OCI-LY7 (cell line): ENCODE results near the gene ACCSL. TPM values are rescaled to one million over a fixed set of nuclear protein-coding genes. Genes with fewer than 3 reads are reported as not detected.

Experiments used
- BruUV-seq: library from RNA; stranded (reverse); fragments of 400-500 nt; replicated peaks from 2 replicates; lab custom pipeline; 2021; lab: Mats Ljungman, UMichigan
- CTCF ChIA-PET: fragments of 300-600 bp; sonication (Branson Sonifier 250); formaldehyde crosslinking; loops from one replicate; lab custom pipeline; 2022; ENCODE audit warnings: antibody characterized with exemption; ENCODE audit not compliant: unreplicated experiment; lab: Charles Lee
- POLR2A ChIA-PET: fragments of 300-600 bp; sonication (Branson Sonifier 250); formaldehyde crosslinking; loops from one replicate; lab custom pipeline; 2022; ENCODE audit warnings: antibody characterized with exemption; lab: Charles Lee
- DNase-seq: peaks from one replicate; pipeline ENCODE4 v3.0.0-alpha.2; 2015; ENCODE audit warnings: low spot score
- H2AFZ ChIP-seq: fragments of 200-600 bp; sonication (generic), shearing (Covaris generic); 2 replicates; pipeline ENCODE4 v1.6.1; 2014; ENCODE audit warnings: mild to moderate bottlenecking, antibody characterized with exemption, low read length, moderate library complexity
- H3K27ac ChIP-seq: fragments of 200-600 bp; sonication (generic); 2 replicates; pipeline ENCODE4 v1.5.1; 2014; ENCODE audit warnings: mixed run types, low read depth, mild to moderate bottlenecking, moderate library complexity, low read length, inconsistent platforms; ENCODE audit not compliant: poor library complexity, severe bottlenecking
- H3K36me3 ChIP-seq: fragments of 200-600 bp; sonication (generic); 2 replicates; pipeline ENCODE4 v1.6.1; 2014; ENCODE audit warnings: mild to moderate bottlenecking, antibody characterized with exemption, low read length, moderate library complexity, mixed read lengths; ENCODE audit not compliant: insufficient read depth
- H3K4me1 ChIP-seq: fragments of 200-600 bp; sonication (generic); 2 replicates; pipeline ENCODE4 v1.5.1; 2014; ENCODE audit warnings: mild to moderate bottlenecking, low read length; ENCODE audit not compliant: insufficient read depth, poor library complexity, severe bottlenecking
- H3K4me2 ChIP-seq: fragments of 200-600 bp; sonication (generic); 2 replicates; pipeline ENCODE4 v1.6.1; 2014; ENCODE audit warnings: mild to moderate bottlenecking, low read length
- H3K4me3 ChIP-seq: fragments of 200-600 bp; sonication (generic); 2 replicates; pipeline ENCODE4 v1.5.1; 2014; ENCODE audit warnings: mild to moderate bottlenecking, low read depth, low read length; ENCODE audit not compliant: poor library complexity, severe bottlenecking
- H3K79me2 ChIP-seq: fragments of 200-600 bp; sonication (generic); 2 replicates; pipeline ENCODE4 v1.6.1; 2016; ENCODE audit warnings: low read depth, mild to moderate bottlenecking, low read length, moderate library complexity, mixed read lengths; ENCODE audit not compliant: insufficient read depth
- H3K9me2 ChIP-seq: fragments of 200-600 bp; sonication (generic); 2 replicates; pipeline ENCODE4 v1.6.1; 2016; ENCODE audit warnings: mild to moderate bottlenecking, low read length, mixed read lengths; ENCODE audit not compliant: insufficient read depth
- H3K9me3 ChIP-seq: fragments of 200-600 bp; sonication (generic); 2 replicates; pipeline ENCODE4 v1.6.1; 2014; ENCODE audit warnings: mild to moderate bottlenecking, mixed run types, low read length, mixed read lengths
- H4K20me1 ChIP-seq: fragments of 200-600 bp; sonication (generic); 2 replicates; pipeline ENCODE4 v1.6.1; 2014; ENCODE audit warnings: mild to moderate bottlenecking, antibody characterized with exemption, low read length, moderate library complexity, mixed read lengths; ENCODE audit not compliant: insufficient read depth
- EZH2phosphoT487 ChIP-seq: fragments of 200-600 bp; sonication (generic); IDR thresholded peaks from 2 replicates; pipeline ENCODE4 v1.6.1; 2018; ENCODE audit warnings: low read depth, borderline replicate concordance, mild to moderate bottlenecking, mixed run types, antibody characterized with exemption, low read length, moderate library complexity, mixed read lengths
- intact Hi-C: fragments of 100-400 bp; cut with micrococcal nuclease; formaldehyde crosslinking; loops from one replicate; pipeline ENCODE4 v1.10.0; 2022; ENCODE audit not compliant: unreplicated experiment
- total RNA-seq, 2 experiments: library from RNA; depleted of rRNA in 1 of 2; stranded (reverse); fragments of >200 nt in 1 of 2; shearing (Covaris generic) in 1 of 2; gene quantifications; 2 replicates each; pipeline ENCODE4 v1.2.3, GENCODE V29; 2014 to 2022
- TF ChIP-seq, protein P1 (sequence below): fragments of 200-600 bp; sonication (generic); conservative IDR thresholded peaks from 2 replicates; pipeline ENCODE4 v1.5.1; 2014; ENCODE audit warnings: mild to moderate bottlenecking, antibody characterized with exemption, low read length, moderate library complexity, mixed read lengths

The ACCSL gene
- total RNA-seq, 2 experiments from 2014 or later: not detected

DNA sequence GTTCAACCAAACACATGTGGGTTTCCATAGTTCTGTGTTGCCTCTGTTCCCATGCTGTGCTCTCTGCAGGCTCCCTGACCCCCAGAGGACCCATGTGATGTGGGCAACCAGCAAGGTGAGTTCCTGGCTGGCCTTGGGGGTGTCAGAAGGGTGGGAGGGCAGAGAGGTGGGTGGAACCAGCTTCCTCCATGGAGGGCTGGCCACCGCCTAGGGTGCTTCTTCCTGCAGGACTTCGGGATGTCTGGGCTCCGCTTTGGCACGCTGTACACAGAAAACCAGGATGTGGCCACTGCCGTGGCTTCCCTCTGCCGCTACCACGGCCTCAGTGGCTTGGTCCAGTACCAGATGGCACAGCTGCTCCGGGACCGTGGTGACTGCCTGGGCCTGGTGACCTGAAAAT is 33.2 kb downstream of the ACCSL start:
- CTCF ChIA-PET: no interaction called here
- no peaks in the 10 kb centered on the region for H3K9me2 ChIP-seq

DNA sequence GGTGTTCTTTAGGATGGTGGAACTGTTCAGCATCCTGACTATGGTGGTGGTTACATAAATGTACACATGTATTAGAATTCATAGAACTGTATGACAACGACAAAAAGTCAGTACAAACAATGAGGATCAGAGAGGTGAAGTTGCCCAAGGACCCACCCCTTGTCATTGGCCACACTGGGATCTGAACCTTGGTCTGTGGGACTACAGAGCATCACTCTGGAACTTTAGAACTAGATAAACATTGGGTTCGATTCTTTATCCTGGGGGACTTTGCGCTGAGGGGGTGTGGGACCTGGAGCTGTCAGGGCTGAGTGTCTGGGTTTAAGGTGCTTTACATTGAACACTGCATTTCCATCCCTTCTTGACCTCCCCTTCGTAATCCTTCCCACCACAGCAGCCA is 34.9 kb downstream of the ACCSL start:
- Histone ChIP-seq H4K20me1 (no peaks in the 10 kb centered on the region), H2AFZ (no peak overlapping the region), H3K4me2 (no peak overlapping the region), H3K27ac (no peak overlapping the region), H3K36me3 (no peaks in the 10 kb centered on the region), H3K4me1 (no peaks in the 10 kb centered on the region), H3K9me3 (no peaks in the 10 kb centered on the region), H3K4me3 (no peak overlapping the region), H3K79me2 (no peaks in the 10 kb centered on the region), H3K9me2 (no peaks in the 10 kb centered on the region)
- BruUV-seq: no TSS peak
- TF ChIP-seq, protein P1, sequence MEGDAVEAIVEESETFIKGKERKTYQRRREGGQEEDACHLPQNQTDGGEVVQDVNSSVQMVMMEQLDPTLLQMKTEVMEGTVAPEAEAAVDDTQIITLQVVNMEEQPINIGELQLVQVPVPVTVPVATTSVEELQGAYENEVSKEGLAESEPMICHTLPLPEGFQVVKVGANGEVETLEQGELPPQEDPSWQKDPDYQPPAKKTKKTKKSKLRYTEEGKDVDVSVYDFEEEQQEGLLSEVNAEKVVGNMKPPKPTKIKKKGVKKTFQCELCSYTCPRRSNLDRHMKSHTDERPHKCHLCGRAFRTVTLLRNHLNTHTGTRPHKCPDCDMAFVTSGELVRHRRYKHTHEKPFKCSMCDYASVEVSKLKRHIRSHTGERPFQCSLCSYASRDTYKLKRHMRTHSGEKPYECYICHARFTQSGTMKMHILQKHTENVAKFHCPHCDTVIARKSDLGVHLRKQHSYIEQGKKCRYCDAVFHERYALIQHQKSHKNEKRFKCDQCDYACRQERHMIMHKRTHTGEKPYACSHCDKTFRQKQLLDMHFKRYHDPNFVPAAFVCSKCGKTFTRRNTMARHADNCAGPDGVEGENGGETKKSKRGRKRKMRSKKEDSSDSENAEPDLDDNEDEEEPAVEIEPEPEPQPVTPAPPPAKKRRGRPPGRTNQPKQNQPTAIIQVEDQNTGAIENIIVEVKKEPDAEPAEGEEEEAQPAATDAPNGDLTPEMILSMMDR: no peak
- ChIA-PET CTCF (no interaction called here), POLR2A (no interaction called here)
- DNase-seq: no peak
- intact Hi-C loops: no loop called here

More for the DNA sequence above, 33.2 kb downstream of the ACCSL start:
- intact Hi-C loops: no loop called here
- Histone ChIP-seq H3K36me3 (no peaks in the 10 kb centered on the region), H3K4me3 (no peak overlapping the region), H3K9me3 (no peaks in the 10 kb centered on the region), H4K20me1 (no peaks in the 10 kb centered on the region), H3K79me2 (no peaks in the 10 kb centered on the region), H3K4me2 (no peak overlapping the region), H3K27ac (no peak overlapping the region), H2AFZ (no peak overlapping the region), H3K4me1 (no peaks in the 10 kb centered on the region)
- BruUV-seq: no TSS peak
- POLR2A ChIA-PET: no interaction called here
- TF ChIP-seq EZH2phosphoT487: no peak
- TF ChIP-seq, protein P1: no peak
- no peak for DNase-seq

DNA sequence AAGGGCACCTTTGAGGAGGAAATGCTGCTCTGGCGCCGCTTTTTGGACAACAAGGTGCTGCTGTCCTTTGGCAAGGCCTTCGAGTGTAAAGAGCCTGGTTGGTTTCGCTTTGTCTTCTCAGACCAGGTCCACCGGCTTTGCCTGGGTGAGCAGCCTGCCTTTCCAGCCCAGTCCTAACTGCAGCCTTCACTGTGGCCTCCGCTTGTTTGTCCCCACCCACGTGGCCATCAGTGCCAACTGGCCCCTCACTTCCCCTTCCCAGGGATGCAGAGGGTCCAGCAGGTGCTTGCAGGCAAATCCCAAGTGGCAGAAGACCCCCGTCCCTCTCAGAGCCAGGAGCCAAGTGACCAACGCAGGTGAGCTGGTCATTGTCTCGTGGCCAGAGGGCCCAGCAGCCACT is 35.7 kb downstream of the ACCSL start:
- Histone ChIP-seq H3K4me1 (no peaks in the 10 kb centered on the region), H3K9me2 (no peaks in the 10 kb centered on the region), H3K36me3 (no peaks in the 10 kb centered on the region), H2AFZ (no peak overlapping the region), H3K4me3 (no peak overlapping the region), H4K20me1 (no peaks in the 10 kb centered on the region), H3K4me2 (no peak overlapping the region), H3K9me3 (no peaks in the 10 kb centered on the region), H3K27ac (no peak overlapping the region), H3K79me2 (no peaks in the 10 kb centered on the region)
- ChIA-PET CTCF (no interaction called here), POLR2A (no interaction called here)
- TF ChIP-seq, protein P1: no peak
- no peak for TF ChIP-seq EZH2phosphoT487
- intact Hi-C loops: no loop called here
- BruUV-seq: no TSS peak
- DNase-seq: no peak
